ENCODE data around the gene FLOT2.
"Not testable (repeated sequence)": the region's sequence is repeated elsewhere in the genome, so short reads cannot be mapped to it uniquely, and the experiment has no call there.

Gene FLOT2, protein sequence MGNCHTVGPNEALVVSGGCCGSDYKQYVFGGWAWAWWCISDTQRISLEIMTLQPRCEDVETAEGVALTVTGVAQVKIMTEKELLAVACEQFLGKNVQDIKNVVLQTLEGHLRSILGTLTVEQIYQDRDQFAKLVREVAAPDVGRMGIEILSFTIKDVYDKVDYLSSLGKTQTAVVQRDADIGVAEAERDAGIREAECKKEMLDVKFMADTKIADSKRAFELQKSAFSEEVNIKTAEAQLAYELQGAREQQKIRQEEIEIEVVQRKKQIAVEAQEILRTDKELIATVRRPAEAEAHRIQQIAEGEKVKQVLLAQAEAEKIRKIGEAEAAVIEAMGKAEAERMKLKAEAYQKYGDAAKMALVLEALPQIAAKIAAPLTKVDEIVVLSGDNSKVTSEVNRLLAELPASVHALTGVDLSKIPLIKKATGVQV

DNA sequence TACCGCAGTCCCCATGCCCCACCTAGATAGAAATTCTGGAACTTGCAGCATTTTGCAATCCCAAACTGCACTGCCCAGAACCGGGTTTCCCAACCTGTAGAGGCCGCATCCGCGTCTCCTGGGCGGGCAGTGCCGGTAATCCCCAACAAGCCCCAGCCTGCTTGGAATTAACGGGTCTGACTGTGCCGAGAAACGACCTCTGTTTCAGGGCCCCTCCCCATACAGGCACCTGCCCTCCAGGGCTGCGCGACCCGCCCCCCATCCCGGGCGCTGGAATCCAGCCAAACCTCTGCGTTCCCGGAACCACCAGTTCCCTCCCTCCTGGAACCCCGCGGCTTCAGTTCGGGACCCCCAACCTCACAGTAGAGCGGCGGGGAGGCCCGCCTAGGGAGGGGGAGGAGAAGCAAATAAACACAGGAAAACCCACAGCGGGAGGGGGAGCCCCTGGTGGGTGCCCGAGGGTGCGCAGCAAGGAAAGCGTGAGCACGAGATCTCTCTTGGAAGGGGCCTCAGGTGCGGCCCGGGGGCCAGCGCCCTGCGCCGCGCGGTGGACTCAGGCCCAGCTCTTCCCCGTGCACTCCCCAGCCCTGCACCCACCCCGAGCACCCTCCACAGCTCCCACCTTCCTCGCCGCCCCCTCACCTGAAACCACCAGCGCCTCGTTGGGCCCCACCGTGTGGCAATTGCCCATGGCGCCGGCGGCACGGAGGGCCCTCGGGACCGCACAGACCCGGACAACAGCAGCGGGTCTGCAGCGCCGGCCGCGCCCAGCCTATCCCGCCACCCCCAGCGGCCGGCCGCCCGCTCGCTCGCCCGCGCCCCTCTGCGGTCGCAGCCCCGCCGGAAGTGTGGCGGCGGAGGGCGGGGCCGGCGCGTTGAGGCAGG is at the start of gene FLOT2:
Gene FLOT2, minus strand, starts transcription at position 850 of the 885 bp plus-strand sequence. Its CDS starts 159 bp downstream, at position 691.
- peak; percentile 28 to 31 for DNase-seq (ENCODE audit: low read depth in 2 of 2)

DNA sequence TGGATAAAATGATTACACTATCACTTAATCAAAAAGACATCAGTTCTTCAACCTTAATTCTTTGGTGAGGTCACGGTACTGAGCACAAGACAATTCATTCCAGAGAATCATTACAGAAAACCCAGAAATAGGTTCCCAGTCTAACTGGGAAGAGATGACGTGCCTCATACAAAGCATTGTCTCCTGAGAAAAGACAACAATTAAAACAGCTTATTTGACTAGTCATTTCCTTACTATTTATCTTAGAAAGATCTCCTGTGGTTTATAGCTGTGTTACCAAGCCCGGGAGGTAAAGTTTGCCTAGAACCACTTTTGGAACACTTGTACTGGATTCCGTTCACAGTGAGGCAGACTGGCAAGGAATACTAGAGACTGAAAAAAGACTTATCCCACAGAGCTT is 48.7 kb upstream of the FLOT2 start:
- no peak for DNase-seq (ENCODE audit: low read depth in 2 of 2)

DNA sequence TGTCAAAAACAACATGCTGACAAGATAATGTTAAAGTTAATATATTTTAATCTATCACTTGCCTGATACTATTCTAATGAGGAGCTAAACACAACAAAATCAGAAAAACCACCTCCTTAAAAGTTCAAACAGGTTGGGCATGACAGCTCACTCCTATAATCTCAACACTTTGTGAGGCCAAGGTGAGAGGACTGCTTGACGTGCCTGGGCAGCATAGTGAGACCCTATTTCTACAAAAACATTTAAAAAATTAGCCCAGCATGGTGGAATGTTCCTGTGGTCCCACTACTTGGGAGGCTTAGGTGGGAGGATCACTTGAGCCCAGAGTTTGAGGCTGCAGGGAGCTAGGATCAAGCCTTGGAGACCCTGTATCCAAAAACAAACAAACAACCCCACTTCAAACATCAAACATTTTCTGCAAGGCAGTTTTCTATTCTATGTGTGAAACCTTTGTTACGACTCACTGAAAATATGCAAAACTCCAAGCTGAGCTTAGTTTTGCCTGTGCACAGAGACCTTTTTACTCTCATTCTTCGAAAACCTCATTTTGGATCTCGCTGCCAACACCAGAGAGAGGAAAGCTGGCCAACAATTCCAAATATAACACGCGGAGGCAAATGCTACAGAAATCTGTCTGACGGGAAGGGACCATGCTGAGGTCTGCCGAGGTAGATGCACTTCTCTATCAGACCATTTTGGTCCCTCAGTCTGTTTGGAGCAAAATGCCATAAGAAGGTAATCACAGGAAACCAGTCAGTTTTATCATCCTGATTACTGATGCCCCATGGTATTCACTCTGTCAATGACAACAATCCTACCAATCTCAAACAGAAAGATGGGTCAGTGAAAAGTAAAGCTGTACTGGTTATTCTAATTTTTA is 47.6 kb upstream of the FLOT2 start:
- DNase-seq (ENCODE audit: low read depth in 2 of 2) = no peak

DNA sequence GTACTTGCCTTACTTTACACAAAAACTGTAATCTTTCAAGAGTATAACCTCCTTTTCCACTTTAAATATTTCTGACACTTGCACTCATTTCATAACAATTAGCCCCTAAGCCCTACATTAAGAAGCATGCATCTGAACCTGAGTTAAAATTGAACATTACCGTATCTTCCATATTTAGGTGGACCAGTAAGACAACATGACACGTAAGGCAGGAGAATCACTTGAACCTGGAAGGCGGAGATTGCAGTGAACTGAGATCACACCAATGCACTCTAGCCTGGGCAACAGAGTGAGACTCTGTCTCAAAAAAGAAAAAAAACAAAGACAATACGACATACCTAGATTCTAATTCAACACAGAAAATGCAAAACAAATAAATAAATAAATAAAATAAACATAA is 46.8 kb upstream of the FLOT2 start:
- DNase-seq (ENCODE audit: low read depth in 2 of 2) = no peak

DNA sequence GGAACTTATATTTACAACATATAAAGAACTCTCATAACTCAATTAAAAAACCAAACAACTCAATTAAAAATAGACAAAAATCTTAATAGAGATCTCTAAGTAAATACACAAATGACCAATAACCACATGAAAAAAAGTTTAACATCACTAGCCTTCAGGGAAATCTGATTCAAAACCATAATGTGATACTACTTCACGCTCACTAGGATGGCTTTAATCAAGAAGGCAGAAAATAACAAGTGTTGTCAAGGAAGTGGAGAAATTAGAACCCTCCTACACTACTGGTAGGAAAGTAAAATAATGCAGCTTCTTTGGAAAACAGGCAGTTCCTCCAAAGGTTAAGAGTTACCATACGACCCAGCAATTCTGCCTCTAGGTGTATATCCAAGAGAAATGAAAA is 45.4 kb upstream of the FLOT2 start:
- DNase-seq (ENCODE audit: low read depth in 2 of 2) = no peak

DNA sequence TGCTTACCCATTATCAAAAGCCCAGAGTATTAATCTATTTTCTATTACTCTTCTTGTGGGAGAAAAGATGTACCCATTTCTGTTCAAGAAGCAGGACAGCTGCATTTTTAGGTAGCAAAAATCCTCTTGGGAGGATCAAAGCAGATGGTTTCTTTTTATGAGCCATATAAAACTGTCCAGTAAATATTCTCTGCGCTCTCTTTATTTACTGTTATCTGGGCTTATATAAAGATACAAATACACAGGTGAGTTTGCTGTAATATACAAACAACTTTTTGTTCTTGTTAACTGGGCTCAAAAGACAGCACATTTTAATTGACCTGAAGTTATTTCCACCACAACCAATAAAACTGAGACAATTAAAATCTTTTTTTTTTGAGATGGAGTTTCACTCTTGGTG is 43.7 kb upstream of the FLOT2 start:
- DNase-seq (ENCODE audit: low read depth in 2 of 2) = no peak

DNA sequence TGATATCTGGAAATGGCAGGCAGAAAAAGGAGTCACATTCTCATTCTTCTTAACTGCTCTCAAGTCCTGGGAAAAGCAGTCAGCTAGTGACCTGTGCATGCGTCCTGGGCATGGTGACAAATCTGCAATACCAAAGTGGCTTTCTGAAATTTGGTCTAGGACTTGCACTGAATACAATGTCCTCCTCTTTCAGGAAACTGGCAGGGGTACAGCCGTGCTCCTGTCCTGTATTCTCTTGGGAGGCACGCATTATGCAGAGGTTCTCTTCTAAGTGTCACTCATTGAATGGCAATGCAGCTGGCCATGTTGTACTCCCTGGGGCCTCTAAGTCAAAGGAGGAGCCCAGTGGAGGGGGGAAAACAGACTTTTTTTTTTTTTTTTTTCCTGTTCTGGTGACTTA is 43.1 kb upstream of the FLOT2 start:
- DNase-seq (ENCODE audit: low read depth in 2 of 2) = no peak

DNA sequence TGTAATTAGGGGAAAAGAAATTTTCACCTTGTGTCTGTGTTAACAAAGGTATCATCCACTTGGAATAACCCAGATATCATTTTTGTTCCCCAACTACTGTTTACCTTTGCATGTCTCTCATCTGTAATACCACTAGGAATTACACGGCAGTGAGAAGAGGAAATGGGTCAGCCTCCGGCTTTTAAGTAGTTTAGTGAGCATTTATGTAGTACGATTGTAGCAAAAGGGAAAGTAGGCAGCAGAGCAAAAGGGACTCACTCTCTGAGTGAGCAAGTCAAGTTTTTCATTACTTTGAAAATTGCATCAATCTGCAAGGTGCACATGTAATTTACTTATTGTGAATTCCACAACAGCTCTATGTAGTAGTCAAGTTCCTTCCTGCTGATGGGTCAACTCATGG is 42.6 kb upstream of the FLOT2 start:
- DNase-seq (ENCODE audit: low read depth in 2 of 2) = no peak

DNA sequence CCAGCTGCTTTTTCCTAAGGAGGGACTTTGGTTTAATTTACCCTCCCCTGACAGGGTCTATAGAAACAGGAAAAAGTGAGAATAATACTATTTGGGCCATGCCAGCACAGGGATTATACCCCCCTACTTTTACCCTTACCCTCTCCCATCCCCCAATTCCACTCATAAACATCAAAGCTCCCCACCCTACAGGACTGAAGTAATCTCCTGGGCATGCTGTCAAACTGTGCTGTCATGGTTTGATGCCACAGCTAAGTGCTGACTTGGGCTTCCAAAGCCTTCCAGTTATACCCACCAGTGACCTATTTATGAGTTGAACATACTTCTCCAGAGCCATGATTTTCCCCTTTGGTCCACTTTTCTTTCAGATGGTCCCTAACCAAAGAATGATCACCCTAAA is 41.0 kb upstream of the FLOT2 start:
- no peak for DNase-seq (ENCODE audit: low read depth in 2 of 2)

DNA sequence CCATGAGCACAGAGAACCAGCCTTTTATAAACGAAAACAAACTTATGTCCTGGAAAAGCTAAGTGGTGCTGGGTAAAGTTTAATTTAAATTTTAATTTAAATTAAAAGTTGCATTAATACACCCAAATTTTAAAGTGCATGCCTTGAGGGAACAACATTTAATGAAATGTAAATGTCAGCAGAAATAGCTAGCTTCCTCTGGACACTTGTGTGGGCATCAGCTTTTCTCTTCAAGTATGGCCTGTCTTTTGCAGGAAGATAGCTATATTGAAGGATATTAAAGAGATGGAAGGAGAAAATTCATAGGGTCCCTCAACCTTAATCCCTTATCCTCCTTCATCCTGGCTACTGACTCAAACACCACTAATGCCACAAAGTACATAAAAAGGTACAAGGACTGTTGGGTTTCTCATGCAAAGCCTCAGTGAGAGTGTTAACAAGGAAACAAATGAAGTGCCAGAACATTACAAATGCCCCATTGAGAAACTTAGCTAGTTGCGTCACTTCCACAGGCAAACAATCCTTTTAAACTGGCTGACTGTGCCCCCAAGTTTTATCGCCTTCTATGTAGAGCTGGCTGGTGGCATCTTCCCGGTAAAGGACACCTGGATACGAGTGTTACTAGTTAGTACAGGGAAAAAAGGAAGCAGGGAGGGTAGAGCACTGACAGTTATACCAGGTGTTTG is 39.7 kb upstream of the FLOT2 start:
- no peak for DNase-seq (ENCODE audit: low read depth in 2 of 2)

DNA sequence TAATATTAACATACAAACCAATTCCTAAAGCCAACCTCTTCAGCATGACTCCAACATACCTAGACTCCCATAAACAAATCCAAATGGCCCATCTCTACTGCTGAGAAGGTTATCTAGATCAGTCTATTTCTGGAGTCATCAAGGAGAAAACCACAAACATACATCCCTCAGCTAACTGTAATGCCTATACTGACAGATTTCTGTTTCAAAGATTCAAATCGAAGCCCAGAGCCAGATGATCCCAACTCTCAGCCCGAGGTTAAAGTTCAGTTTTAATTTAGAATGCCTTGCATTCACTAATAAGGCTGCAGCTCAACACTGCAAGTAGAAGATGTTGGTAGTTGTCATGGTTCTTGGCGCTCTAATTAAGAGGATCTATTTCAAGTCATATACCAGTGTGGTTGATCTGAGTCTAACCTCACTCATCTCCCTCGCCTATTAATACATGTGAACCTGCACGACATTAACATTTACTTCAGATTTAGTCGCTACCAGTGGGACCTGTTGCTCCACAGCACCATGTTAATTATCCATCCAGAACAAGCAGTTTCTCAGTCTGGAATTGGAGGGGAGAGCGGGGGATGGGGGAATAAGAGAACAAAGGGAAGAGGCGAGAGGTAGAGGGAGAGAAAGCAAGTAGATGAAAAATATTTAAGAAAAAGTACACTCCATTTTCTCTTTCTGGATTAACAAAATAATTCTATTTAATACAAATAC is 38.4 kb upstream of the FLOT2 start:
- no peak for DNase-seq (ENCODE audit: low read depth in 2 of 2)

DNA sequence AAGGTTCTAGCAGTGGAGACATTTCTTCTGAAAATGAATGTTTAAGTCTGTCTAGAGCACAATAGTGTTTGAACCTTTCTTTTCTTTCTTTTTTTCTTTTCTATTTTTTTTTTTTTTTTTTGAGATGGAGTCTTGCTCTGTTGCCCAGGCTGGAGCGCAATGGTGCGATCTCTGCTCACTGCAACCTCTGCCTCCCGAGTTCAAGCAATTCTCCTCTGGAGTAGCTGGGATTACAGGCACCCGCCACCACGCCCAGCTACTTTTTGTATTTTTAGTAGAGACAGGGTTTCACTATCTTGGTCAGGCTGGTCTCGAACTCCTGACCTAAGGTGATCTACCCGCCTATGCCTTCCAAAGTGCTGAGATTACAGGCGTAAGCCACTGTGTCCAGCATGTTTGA is 37.0 kb upstream of the FLOT2 start:
- DNase-seq (ENCODE audit: low read depth in 2 of 2) = not testable (repeated sequence)

DNA sequence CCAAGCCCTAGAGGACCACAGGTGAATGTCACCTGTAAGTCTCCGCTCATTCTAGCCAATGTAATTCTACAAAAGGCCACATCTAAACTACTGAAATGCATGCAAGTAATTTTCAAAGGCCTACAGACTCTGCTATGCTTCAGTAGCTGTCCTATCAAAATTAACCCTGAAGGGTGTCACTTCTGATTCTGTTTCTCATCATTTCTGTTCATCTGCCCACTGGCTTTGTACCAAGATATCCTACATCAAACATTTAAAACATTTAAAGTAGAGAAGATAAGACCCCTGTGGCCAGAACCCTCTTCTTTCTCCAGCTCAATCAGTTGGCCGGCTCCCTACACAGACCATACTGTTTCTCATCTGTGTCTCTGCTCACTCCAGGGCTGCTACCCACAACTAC is 32.3 kb upstream of the FLOT2 start:
- no peak for DNase-seq (ENCODE audit: low read depth in 2 of 2)

DNA sequence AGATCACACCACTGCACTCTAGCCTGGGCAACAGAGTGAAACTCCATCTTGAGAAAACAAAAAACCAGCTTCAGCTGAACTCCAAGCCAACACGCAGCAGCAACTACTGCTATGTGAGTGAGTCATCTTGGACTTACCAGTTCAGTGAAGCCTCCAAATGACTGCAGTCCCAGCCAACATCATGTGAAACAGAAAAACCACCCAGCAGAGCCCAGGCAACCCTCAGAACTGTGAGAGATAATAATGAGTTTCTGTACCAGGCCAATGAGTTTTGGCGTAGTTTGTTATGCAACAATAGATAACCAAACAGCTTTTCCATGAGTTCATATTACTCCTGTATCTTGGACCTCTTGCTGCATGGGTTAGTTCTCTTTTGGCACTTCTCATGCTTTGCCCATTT is 30.5 kb upstream of the FLOT2 start:
- DNase-seq (ENCODE audit: low read depth in 2 of 2) = no peak

DNA sequence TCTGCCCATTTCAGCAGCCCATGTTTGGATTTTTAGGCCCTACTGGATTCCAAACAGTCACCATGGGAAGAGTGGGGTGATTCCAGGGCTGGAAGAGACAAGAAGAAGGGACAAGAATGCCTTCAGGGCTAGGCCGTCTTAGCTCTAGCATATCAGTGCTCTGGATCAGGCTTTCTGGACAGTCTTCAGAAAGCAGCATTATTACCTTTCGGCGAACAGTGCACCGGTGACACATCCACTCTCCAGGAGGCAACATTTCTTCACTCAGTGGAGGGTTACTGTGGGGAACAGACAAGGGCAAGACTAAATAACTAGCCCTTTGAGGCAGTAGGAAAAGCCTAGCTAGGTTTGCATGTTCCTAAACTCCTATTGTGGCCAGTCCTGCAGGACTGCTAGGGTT is 29.3 kb upstream of the FLOT2 start:
- no peak for DNase-seq (ENCODE audit: low read depth in 2 of 2)

DNA sequence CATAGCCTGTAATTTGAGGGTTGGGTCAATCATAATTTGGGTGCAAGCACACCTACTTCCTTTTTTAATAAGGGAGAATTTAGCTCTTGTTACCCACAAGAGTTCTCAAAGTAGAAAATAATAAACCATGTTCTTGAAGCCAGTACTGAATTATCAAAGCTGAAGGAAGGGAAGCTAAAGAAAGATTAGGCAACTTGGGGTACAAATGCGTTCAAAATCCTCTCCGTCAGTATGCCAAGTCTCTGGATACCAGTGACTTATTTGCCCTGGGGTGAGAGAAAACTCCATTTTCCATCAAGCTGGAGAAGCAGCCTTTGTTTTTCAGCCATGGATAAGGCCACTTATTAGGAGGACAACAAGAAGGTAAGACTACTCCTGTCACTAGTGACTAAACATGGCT is 28.8 kb upstream of the FLOT2 start:
- DNase-seq (ENCODE audit: low read depth in 2 of 2) = no peak

DNA sequence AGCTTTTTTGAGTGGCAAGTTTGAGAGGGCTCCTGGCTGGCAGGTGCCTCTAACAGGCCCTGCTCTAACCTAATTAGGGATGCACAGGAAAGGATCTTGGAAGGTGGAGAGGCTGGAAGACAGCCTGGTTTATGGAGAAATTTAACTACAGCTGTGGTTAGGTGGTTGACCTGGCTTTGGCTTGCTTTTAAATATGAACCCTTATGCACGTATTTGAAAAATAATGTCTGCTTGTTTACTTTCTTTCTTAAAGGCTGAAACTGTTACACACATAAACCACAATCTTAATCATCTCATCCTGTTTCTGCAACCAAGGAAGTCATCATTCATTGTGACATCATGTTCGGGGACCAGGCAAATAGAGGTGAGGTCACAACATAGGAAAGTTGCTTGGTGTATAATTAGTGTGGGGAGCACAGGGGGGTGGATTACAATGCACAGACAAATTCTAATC is 28.4 kb upstream of the FLOT2 start:
- DNase-seq (ENCODE audit: low read depth in 2 of 2) = peak; percentile 17 to 33

DNA sequence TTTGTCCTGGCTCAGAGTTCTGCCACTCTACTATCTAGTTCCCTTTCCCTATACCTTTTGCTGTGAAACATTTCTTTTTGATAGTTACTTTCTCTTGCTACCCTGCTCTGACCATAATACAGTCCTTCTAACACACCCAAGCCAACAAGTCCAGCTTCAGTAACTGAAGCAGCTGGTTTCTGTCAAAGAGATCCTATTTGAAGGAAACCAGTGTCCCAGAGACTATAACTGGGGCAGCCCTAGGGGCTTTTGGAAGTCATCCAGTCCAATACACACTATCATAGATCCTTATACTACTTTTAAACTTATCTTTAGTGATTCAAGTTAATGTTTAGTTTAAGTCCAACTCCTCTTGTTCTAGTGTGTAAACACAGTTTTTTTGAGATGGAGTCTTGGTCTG is 22.7 kb upstream of the FLOT2 start:
- no peak for DNase-seq (ENCODE audit: low read depth in 2 of 2)

DNA sequence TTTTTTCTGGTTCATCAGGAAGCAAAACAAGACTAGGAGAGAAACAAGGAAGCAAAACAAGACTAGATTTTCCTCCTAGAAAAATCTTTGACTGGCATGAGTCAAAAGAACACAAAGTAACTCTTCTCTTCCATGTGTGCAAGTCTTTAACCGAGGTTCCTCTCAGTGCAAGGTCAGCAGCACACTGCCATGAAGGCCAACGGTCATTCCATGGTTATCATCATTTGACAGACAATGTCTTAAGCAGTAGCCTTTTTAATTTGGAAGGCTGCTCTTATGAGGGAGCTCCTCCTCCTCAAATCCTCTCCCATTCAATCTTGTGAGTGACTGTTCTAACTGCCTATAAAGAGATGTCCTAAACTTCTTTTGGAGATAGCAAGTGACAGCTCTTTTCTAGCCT is 20.8 kb upstream of the FLOT2 start:
- no peak for DNase-seq (ENCODE audit: low read depth in 2 of 2)

DNA sequence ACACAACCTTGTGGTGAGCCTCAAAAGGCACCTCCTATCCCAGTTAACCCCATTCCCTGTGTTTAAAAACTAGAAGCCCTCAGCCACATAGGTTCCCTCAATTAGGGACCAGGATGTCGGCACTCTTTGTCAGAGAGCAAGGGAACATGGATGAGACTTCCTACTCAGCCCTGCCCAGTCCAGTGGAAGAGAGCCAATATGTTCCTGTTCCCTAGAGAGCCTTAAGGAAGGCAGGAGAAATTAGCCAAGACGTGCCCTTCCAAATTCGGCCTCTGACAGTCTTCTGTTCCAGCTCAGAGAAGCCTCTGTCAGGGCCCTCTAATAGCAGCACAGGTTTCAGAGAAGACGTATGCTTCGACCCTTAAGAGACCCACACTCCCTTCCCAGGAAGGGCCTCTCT is 19.9 kb upstream of the FLOT2 start:
- DNase-seq (ENCODE audit: low read depth in 2 of 2) = no peak

DNA sequence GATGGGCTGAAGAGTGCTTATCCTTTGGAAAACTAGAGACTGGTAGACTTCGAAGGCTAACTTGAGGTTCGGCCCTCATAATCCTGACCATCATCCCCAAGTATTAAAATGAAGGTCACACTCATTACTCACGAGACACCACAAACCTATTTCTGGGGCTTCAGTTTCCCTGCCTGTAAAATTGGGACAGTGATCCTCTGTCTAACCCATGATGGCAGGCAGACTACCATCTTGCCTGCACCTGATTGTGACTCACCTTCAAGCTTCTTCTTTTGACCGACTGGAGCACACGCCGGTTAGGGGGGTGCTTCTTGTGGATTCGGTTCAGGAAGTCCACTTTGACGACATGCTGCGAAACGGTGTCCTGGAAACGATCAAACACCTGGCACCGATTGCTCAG is 19.5 kb upstream of the FLOT2 start:
- no peak for DNase-seq (ENCODE audit: low read depth in 2 of 2)
